Activated effector memory CD4-positive, alpha-beta T cell treated with Interleukin-2 at 50 U/mL for 16 hours (primary cell): ENCODE results near the gene ALK.

Experiments
- DNase-seq: peaks from one replicate; pipeline ENCODE4 v3.0.0-alpha.2; 2020

Gene ALK

DNA sequence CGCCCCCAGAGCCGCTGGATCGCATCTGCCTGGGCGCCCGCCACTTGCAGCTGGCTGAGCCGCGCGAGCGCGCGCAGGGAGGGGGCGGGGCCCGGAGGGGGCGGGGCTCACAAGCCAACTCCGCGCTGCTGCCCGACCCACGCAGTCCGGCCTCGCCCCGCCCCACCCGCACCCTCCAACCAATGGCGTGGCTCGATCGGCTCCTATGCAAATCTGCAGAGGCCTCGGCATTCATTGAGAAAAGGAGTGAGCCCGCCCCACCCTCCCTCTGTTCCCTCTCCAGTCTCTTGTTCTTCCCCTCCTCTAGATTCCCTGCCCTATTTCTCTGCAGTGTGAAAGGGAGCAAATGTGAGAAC lies at the start of gene ALK:
ALK (minus strand) TSS at position 27 of the 356 bp plus-strand sequence. CDS start 927 bp downstream, outside the sequence.
- DNase-seq = peak; percentile 10

DNA sequence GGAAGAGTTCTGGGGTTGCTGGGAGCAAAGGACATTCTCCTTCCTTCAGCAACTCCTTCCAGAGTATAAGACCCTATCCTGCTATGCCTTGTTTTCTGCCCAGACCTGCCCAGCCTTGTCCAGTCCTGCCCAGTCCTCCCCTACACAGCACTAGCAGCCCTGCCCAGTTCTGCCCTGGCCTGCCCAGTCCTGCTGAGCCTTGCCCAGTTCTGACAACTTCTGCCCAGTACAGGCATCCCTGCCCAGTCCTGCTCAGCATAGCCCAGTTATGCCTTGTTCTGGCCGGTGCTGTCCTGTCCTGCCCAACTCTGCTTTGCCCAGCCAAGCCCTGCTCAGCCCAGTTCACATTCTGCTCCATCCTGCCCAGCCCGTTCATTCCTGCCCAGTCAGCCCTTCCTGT lies 44.9 kb upstream of the ALK start:
- DNase-seq = no peak

DNA sequence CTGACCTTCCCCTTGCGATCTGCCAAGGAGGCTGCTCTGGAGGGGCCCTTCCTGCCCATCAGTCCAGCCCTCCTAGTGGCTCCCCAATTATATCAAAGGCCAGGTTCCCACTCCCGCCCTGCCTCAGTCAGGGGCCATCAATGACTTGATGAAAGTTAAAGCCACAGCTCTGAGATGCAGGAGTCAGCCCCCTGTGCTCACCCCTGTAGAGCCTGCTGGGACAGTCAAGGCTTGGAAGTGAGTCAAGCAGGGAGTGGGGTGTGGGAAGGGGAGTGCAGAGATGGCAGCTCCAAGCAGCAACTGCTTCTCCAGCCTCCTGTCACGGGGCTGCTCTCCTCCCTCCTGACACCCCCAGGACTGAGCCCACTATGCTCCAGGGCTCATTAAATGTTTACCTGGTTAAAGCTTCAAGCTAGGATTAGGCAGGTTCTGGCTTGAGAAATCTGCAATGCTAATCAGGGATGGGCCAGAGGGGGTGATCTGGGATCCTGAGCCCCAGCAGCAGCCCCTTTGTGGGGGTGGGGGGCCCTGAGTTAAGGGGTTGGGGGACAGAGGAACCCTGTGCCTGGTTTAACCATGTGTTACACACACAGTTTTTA lies 42.7 kb upstream of the ALK start:
- DNase-seq = no peak

DNA sequence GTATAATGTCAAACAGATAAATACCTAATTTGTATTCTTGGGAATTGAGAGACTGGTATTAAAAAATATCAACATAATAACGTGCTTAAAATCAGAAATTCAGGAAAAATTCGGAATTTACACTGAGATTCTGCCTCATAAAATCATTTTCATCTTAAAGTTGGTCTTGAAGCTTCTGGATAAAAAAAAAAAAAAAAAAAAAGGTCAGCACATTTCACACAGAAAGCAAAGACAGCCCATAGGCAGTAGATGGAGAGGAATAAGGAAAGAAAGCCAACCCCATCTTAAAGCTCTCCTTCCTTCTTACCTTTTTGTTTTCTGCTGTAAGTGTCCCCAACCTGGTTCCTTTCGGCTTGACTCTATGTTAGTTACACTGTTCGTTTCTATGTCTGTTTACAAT lies 41.5 kb upstream of the ALK start:
- DNase-seq = no peak

DNA sequence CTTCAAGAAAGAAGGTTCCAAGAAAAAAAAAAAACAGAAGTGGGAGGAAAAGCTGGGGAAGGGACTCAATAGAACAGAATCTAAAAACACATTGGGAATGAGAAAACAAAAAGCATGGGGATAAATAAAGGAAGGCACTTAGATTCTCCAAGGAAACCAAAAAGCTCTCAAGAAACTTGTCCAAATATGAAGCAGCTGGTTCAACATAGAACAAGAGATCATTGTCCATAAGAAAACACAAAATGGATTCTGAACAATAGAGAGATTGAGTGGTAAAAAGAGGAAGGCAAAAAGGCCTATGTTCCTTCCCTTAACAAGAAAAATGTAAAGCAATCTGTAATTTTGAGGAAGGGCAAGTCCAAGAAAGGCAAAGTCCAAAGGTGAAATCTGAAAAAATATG lies 32.9 kb upstream of the ALK start:
- DNase-seq = no peak

DNA sequence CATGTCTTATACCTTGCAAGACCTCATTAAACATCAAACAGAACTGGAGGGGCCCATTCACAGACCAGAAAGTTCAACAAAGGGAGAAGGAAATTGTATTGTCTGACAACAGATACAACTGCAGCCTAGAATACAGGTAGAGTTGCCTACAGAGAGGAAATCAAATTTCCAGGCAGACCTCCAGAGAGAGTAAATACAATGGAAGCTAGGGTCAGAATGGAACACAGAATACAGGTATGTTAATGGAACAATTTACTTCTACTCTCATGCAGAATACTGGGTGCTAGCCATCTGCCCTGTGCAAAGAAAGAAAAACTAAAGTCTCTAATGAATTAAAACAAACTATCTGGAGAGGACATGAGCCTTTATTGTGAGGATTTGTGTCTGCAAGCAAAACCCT lies 31.6 kb upstream of the ALK start:
- DNase-seq = no peak

DNA sequence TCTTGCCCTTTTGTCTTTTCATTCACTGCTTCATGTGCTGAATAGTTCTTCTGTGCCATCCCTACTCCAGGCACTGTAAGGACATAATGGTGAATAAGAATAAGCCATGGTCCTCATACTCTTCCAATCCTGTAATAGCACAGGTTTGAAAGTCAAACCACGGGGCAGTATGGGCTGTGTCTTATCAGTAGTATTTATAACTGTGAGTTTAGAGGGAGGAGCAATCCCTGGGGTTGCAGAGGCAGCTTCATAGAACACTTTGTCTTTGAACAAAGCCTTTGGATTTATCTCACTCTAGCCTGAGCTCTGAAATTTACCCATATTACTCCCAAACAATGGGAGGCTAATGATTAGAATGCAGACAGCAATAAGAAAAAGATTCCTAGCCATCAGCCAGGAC lies 30.2 kb upstream of the ALK start:
- no peak for DNase-seq

DNA sequence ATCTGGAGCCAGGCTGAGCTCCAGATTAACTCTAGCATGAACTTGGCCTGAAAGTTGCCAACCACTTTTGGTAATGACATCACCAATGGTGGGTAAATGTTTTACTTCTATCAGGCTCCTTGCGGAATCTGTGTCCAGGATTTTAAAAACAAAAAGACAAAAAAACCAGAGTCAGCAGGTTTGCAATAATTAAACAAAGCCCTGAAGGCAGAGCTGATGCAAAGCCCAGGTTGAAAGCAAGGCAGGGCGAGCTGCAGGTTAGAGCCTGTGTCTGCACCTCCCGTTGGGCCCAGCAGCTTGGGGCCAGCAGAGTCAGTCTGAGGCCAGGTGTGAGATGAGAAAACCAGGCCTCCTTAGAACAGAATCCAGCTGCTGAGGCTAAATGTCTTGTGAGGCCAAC lies 29.1 kb upstream of the ALK start:
- no peak for DNase-seq

DNA sequence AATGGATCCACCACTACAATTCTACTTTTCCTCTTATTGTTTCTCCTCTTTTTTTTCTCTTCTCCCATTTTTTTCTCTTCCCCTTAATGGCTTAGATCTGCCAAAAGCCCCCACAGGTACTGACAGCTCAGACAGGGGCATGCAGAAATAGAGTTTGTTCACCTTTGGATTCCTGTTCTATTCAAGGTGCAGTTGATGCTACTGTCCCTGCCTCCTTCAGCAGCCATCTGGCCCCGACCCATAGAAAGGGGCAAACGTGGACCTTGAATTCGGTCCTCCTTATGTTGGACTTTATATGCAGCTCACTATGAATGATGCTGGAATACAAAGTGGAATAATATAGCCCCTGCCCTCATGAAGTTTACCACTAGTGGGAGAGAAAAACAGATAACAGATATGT lies 27.7 kb upstream of the ALK start:
- DNase-seq = no peak

DNA sequence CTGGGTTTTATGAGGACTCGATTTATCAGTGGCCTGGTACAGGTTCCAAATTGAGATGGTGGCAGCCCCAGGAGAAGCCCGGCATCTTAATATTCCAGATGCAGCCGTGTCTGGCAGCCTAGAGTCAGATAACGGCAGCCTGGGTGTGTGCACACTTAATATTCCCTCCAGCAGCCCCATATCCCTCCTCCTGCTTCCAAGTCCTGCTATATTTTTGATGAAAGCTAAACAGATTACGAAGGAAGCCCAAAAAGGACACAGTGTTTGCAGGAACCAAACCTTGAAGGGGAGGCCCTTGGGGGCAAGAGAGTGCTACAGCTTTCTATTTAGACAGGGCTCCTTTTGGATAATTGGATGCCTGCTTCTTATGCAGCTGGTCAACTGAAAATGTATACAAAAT lies 25.1 kb upstream of the ALK start:
- no peak for DNase-seq

DNA sequence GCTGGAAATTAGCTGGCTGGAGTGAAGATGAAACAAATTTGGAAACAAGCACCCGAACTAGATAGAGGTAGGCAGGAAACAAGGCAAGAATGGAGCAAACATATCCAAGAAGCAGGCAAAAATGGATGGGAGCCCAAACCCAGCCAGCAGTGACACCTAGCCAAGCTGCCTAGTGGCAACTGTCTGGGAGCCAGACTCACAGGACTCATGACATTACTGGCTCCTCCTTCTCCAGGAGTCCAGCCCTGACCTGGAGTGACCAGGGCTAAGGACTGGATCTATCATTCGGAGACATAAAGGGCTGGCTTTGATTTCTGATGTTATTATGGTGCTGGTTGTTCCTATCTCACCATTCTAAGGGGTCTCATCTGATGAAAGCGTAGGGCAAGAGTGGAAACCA lies 21.3 kb upstream of the ALK start:
- no peak for DNase-seq

DNA sequence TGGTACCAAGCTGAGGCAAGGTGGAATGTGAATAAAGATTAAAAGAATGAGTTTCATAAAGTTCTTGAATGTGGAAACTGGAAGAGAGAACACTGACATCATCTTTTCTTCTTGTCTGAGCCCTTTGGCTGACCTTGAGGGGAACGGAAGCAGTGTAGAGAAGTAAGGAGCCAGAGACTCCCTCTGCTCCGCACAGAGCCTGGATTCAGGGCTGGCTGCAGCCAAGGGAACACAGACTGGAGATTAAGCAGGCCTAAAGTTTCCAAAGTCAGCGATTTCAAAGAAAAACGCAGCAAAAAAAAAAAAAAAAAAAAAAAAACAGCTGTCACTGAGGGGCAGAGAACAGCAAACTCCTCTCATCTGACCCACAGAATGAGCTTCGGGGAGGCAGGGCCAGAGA lies 19.3 kb upstream of the ALK start:
- DNase-seq = no peak

DNA sequence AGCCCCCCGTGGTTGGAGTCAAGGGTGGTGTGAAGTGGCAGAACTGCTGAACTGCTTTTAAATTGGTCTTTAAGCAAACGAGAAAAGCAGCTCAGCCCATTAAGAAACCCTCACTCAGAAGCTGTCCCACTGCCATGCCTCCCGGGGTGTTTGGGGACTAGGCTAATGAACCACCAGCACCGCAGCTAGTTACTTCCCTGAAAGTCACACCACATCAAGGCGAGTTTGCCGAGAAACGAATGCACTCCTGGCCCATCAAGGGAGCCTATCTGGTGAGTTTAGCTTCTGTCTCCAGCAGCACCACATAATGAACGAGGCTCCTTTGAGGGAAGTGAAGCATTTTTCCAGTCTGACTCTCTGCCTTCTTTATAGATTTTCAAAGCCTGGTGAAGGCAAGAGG lies 14.6 kb upstream of the ALK start:
- DNase-seq = no peak

DNA sequence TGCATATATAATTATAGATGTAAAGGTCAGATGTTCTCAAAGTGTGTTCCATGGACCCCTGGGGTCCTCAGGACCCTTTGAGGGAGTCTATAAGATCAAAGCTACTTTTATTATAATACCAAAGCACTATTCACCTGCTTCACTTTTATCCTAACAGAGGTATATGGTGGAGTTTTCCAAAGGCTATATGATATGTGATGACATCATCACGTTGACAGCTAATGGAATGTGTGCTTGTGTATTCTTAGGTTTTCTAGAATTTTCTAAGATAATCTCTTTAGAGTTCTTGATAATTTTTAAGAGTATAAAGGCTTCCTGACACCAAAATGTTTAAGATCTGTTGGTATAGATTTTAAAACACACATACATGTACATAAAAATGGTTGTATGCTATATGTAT lies 10.4 kb upstream of the ALK start:
- no peak for DNase-seq

DNA sequence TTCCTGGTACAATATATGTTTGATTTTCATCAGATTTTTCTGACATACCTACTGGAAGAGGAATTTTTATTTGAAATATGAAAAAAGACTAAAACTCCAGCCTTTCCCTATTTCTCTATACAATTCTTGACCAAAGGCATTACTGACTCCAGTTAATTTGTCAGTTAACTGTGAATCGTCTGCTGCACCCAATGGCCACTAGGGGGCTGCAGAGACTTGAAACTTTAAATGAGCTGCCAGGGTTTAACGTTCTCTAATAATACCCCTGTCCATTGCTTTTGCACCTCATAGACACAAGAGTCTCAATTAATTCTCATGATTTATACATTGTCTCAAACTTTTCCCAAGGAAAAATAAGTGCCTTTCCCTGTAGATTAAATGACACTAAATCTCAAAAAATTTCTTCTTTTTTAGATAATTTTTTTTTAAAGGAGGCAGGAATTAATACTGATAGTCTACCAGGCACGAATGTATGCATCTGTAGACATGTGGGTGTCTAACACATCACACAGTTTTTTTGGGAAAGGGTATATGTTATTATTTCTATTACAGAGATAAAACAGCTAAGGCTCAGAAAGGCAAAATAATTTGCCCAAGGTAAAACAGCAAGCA lies 1.8 kb upstream of the ALK start:
- no peak for DNase-seq

DNA sequence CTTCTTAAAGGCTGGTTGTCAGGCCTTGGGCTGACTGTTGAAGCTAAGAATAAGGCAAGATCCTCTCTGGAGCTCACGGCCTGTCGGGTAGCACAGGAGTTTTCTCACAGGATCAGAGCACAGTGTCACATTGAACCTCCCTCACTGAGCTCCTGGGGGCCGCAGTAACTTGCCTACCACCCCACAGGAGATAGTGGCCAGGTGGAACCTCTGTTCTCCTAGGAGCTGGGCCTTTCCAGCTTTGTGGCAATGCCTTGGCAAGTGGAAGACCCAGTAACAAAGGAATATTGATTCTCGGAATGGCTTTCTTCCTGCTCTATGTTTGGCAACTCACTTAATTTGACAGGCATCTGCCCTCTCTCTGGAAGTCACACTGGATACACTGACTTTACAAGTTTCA lies 1.2 kb upstream of the ALK start:
- no peak for DNase-seq

DNA sequence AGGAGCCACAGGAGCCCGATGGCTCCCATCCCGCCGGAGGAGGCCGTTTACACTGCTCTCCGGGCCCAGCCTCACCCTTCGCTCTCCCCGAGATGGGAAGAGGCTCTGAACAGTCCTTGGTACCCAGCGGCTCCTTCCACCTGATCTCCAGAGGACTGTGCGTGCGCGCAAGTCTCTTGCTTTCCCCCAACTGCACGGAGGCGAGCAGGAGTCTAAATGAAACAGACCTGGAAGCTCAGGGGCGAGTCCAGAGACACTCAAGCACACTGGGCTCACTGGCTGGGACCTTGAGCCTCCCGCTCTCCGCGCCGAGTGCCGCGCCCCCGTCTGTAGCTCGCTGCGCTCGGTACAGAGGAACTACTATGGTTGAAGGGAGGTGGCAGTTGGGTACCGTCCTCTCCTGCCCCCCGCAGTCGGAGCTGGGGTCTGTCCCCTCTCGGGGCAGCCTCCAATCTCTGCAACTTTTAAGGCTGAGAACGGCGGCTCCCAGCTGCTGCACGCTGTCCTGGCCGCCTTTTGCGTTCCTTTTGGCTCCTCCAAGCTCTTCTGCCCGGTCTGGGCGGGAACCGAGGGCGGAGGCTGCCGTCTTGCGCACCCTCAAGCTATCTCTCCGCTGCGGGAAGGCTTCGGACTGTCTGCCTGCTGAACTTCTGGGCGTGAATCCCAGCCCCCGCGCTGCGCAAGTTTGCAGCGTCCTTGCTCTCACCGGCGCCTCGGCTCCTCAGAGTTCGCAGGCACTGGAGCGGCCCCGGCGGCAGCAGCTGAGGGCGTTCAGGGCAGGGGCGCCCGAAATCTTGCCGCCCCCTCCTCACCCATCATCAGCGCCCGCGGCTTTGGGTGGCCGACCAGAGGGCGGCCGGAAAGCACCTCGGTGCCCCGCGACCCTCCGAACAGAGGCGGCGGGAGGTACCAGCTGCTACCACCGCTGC lies 491 bp downstream of the ALK start:
- no peak for DNase-seq

DNA sequence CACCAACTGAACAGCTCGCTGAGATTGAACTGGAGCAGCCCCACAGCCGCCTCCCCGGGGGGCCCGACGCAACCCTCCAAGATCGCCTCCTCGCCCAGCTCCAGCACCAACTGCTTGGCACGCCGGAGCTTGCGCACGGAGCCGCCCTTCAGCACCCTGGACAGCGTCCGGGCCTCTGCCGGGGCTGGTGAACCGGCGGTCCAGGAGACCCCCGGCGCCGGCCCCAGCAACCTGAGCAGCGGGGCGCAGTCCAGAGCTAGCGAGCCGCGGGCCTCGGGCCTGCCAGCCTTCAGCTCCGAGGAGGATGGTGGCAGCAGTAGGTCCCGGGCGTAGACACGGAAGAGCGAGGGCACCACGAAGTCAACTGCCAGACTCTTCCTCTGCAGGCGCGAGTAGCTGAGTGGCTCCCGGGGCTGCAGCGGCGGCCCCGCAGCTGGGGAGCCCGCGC lies 1.2 kb downstream of the ALK start:
- DNase-seq = no peak

DNA sequence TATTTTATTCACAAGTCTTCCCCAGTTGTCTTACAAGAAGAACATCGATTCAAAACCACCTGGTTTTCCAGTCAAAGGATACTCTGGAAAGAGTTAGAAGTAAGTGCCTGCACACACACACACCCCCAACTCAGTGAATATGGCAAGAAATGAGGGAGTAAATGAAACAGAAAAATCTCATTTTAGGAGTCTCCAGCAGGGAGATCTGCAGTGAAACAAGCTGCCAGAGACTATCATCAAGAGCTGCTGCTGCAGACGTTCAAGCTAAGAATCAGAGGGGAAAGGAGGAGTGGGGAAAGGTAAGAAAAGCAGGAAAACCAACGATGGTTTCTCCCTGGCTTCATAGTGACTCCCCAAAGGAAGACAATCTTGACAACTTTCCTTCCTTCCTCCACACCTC lies 2.4 kb downstream of the ALK start:
- no peak for DNase-seq

DNA sequence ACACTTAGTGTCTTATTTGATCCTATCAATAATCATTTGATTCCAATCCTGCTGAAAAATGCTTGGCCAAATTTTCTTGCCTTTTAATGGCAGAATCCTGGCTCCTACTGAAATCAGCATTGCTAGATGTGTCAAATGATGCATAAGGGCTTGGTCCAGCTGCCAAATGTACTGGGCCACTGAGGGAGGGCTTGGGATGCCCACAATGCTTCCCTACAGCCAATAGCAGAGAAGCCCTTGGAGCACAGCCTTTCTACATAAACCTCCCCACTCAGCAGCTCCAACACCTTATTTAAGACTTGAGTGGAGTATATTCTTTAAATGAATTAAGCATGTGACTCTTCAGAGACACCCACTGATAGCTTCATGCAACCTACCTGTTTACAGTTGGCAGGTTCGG lies 3.6 kb downstream of the ALK start:
- DNase-seq = no peak

DNA sequence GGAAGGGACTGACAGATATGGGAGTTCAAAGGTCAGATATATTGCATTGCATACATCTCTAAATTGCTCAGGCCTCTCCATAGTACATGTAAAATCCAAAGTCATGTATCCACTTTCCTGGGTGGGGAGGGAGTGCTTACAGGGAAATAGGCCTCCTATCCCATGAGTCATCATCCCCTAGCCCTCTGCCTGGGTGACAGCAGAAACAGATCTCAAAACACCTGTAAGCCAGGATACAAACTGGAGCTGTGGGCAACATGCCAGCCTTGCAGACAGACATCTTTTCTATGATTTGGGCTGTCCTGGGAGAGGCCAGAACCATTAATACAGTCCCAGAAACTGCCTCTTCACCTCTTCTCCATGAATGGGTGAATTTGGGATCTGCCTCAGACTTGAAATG lies 4.8 kb downstream of the ALK start:
- no peak for DNase-seq

DNA sequence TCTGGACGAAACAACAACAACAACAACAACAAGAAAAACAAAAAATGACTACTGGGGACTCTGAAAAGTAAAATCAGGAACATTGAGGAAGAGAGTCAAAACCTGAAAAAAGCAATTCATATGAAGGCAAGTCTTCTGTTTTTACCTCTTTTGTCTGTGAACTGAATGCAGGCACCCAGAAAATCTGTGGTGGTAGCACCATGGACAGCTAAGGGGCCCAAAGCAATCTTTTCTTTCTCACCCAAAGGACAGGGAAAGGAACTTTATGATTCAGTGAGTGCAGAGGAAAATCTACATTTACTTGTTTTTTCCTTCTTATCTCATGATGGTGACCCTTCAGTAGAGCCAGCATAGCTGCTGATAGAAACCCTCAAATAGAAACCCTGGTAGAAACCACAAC lies 10.4 kb downstream of the ALK start:
- no peak for DNase-seq

DNA sequence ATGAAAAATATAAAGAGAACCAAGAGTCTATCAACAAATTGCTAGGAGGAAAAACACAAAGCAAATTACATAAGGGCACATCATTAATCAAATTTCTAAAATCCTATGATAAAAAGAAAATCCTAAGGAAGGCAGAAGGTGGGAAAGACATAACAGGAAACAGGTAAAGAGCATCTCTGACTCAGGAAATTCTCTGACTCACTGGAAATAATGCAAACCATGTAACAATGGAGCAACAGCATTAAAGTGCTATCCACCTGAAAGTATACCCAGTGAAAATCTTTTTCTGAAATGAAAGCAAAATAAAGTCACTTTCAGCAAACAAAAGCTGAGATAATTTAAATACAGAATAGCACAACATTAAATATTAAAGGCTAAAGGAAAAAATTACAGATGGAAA lies 10.9 kb downstream of the ALK start:
- DNase-seq = no peak

DNA sequence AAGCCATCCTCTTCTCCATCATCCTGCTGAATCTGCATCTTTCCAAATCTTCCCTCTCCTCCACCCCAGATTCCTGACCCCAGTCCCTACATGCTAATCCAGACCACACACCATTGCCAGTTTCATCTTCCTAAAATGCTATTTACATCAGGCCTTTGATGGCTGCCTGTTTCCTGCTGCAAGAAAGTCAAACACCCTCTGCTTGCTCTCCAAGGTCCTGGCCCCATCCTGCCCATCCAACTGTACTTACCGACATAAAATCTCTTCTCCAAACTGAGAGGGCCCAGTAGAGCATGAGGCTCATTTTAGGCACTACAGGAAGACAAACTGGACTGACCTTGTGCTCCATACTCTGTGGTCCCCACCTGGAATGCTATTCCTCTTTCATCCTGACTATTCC lies 19.0 kb downstream of the ALK start:
- DNase-seq = no peak
